GM10248 (cell line): ENCODE data around the gene MAP4.

Experiments
- CTCF ChIA-PET: fragments of 300-600 bp; sonication (Branson Sonifier 250); formaldehyde crosslinking; extraction: SDS; loops from one replicate; lab custom pipeline; 2021; ENCODE audit warnings: antibody characterized with exemption; lab: Yijun Ruan, JAX
- POLR2A ChIA-PET: fragments of 350-650 bp; sonication (Branson Sonifier 250); formaldehyde crosslinking; extraction: SDS; loops from one replicate; lab custom pipeline; 2020; ENCODE audit warnings: antibody characterized with exemption; lab: Yijun Ruan, JAX
- DNase-seq: peaks from one replicate; pipeline ENCODE4 v3.0.0; 2012; ENCODE audit errors: extremely low spot score
- TF ChIP-seq, protein P1 (sequence below): IDR thresholded peaks from 2 replicates; pipeline ENCODE4 v1.5.1; 2012; ENCODE audit warnings: mild to moderate bottlenecking, low read depth; ENCODE audit errors: extremely low read depth, missing control alignments, control extremely low read depth

MAP4 gene

DNA sequence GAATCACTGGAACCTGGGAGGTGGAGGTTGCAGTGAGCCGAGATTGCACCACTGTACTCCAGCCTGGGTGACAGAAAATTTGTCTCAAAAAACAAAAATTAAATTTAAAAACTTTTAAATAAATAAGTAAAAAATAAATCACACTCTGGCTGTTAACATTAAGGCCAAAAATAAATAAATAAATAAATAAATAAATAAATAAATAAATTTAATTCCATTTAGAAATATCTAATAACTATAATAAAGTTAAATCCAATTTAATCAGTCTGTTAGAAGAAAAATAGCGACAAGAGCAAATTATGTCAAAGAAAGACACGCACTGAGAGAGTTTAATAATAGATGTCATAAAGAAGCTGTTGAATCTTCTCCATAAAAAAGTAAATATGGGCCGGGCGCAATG, 13.4 kb downstream of the MAP4 start:
- TF ChIP-seq, protein P1, sequence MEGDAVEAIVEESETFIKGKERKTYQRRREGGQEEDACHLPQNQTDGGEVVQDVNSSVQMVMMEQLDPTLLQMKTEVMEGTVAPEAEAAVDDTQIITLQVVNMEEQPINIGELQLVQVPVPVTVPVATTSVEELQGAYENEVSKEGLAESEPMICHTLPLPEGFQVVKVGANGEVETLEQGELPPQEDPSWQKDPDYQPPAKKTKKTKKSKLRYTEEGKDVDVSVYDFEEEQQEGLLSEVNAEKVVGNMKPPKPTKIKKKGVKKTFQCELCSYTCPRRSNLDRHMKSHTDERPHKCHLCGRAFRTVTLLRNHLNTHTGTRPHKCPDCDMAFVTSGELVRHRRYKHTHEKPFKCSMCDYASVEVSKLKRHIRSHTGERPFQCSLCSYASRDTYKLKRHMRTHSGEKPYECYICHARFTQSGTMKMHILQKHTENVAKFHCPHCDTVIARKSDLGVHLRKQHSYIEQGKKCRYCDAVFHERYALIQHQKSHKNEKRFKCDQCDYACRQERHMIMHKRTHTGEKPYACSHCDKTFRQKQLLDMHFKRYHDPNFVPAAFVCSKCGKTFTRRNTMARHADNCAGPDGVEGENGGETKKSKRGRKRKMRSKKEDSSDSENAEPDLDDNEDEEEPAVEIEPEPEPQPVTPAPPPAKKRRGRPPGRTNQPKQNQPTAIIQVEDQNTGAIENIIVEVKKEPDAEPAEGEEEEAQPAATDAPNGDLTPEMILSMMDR, result no peak
- no peak for DNase-seq
- ChIA-PET CTCF (interaction anchor here (3.2 to 3.6 kb wide), 2 partner anchors 9 to 13 kb away, joined by 9 to 18 read pairs; no protein-coding TSS in a partner anchor), POLR2A (no interaction called here)

DNA sequence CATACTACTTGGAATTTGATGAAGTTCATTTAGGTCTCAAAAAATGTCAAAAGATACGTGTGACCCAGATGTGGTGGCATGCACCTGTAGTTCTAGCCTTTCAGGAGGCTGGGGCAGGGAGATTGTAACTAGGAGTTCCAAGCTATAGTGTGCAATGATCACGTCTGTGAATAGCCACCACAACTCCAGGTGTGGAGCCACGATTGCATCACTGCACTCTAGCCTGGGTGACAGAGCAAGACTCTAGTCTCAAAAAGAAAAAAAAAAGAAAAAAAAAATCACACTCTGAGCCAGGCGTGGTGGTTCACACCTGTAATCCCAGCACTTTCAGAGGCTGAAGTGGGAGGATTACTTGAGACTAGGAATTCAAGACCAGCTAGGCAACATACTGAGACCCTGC, 14.2 kb downstream of the MAP4 start:
- TF ChIP-seq, protein P1, result no peak
- ChIA-PET POLR2A (no interaction called here), CTCF (interaction anchor here (0.9 to 3.6 kb wide), 5 partner anchors 9 to 177 kb away, joined by 3 to 18 read pairs (median 3); no protein-coding TSS in a partner anchor)
- DNase-seq, result no peak

DNA sequence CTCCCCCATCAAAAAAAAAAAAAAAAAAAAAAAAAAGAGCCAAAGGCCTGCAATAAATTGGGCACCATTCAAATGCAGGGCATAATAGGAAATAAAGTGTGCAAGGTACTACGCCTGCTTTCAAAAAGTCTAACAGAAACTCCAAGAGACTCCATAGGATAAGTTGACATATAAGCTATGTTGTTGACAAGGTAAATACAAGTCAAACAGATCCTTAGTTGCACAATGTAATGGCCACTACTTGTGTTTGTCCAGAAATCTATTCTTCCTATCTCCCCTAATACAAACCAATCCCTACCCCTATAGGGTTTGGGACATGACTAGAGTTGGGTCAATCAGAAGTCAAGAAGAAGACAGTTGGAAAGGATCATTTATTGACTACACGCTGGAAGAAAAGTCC, 16.0 kb downstream of the MAP4 start:
- TF ChIP-seq, protein P1, result no peak
- ChIA-PET CTCF (interaction anchor here (1.4 to 3.6 kb wide), 4 partner anchors 11 to 478 kb away, joined by 3 to 18 read pairs (median 4); no protein-coding TSS in a partner anchor), POLR2A (no interaction called here)
- no peak for DNase-seq

DNA sequence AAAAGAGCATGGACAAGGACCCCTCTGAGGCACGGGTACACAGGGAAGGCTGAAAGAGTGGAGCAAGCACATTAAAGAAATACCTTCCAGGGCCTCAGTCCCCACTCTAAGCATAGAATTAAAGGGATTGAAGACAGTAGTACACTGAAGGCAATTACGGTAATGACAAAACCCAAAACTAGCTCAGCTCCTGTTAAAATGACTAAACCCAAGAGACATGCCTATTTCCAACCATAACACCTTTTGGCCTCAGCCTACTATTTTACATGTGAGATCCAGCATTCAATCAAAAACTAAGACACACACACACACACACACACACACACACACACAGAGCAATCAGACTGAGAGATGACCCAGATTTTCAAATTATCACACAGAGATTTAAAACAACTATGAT, 19.8 kb downstream of the MAP4 start:
- no peak for DNase-seq
- CTCF ChIA-PET, result interaction anchor here (1.3 to 2.7 kb wide), 7 partner anchors 10 to 474 kb away, joined by 3 to 11 read pairs (median 5); no protein-coding TSS in a partner anchor
- POLR2A ChIA-PET, result interaction anchor here (0.7 kb wide), 1 partner anchor 35 kb away, joined by 3 read pairs; no protein-coding TSS in a partner anchor
- TF ChIP-seq, protein P1, result no peak

DNA sequence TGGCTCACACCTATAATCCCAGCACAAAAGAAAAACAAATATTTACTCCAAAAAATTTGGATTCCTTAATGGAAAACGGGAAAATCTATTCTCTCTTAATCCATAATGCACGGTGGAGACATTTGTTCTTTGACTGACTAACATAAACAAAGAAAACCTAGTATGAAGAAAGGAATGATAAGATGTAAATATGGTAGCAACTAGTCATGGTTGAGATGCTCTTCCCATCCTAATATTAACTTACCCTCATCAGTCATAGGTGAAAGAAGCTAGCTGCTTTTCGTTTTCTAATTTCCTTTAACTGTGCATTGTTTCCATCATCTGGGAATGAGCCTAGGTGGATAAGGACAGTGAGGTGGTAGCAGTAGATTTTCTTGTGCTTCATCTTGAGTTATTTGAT, 22.0 kb downstream of the MAP4 start:
- DNase-seq, result no peak
- ChIA-PET POLR2A (no interaction called here), CTCF (no interaction called here)
- TF ChIP-seq, protein P1, result no peak

DNA sequence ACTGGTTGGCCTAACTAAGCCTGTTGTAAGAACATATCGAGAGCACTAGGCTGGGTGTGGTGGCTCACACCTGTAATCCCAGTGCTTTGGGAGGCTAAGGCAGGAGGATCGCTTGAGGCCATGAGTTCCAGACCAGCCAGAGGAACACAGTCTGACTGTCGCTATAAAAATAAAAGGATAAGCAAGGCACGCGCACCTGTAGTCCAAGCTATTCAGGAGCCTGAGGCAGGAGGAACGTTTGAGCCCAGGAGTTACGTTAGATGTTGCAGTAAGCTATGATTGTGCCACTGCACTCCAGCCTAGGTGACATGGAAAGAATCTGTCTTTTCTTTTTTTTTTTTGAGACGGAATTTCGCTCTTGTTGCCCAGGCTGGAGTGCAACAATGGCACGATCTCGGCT, 24.9 kb downstream of the MAP4 start:
- ChIA-PET POLR2A (no interaction called here), CTCF (interaction anchor here (1.5 to 1.8 kb wide), 2 partner anchors 9 to 469 kb away, joined by 4 to 6 read pairs; no protein-coding TSS in a partner anchor)
- TF ChIP-seq, protein P1, result no peak
- DNase-seq, result no peak
